Prostate gland (tissue), 2 donors: ENCODE results near the gene MAD1L1.
"Not testable (repeated sequence)": the region's sequence is repeated elsewhere in the genome, so short reads cannot be mapped to it uniquely, and the experiment has no call there.

Experiments
- POLR2A ChIP-seq: fragments of 450-650 bp; IDR thresholded peaks from one replicate; pipeline ENCODE4 v1.6.1; 2016; ENCODE audit warnings: antibody characterized with exemption, mild to moderate bottlenecking
- POLR2AphosphoS5 ChIP-seq: sonication (generic); formaldehyde crosslinking; IDR thresholded peaks from one replicate; pipeline ENCODE4 v1.6.1; 2017; ENCODE audit warnings: antibody characterized with exemption
- TF ChIP-seq, protein P1 (sequence below), 4 experiments: fragments of 200-600 bp in 2 of 4; fragments of 450-650 bp in 2 of 4; sonication (generic) in 2 of 4; IDR thresholded peaks; 1 replicate in 3 of 4; 2 replicates in 1 of 4; pipeline ENCODE4 v1.5.1; 2016 to 2019; ENCODE audit warnings: antibody characterized with exemption in 4 of 4, mild to moderate bottlenecking in 2 of 4, moderate library complexity in 2 of 4

DNA sequence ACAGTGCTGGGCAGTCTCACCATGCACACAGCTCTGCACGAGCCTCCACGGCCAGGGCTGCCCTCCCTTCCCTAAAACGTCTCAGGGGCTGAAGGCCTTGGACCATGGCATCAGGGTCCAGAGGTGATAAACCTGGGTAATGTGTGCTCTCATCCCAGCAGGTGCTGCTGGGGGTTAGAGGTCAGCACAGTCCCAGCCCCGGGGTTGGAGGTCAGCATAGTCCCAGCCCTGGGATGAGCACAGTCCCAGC, 407.2 kb downstream of the MAD1L1 start:
- TF ChIP-seq POLR2A, POLR2AphosphoS5: not testable (repeated sequence)
- TF ChIP-seq, protein P1, sequence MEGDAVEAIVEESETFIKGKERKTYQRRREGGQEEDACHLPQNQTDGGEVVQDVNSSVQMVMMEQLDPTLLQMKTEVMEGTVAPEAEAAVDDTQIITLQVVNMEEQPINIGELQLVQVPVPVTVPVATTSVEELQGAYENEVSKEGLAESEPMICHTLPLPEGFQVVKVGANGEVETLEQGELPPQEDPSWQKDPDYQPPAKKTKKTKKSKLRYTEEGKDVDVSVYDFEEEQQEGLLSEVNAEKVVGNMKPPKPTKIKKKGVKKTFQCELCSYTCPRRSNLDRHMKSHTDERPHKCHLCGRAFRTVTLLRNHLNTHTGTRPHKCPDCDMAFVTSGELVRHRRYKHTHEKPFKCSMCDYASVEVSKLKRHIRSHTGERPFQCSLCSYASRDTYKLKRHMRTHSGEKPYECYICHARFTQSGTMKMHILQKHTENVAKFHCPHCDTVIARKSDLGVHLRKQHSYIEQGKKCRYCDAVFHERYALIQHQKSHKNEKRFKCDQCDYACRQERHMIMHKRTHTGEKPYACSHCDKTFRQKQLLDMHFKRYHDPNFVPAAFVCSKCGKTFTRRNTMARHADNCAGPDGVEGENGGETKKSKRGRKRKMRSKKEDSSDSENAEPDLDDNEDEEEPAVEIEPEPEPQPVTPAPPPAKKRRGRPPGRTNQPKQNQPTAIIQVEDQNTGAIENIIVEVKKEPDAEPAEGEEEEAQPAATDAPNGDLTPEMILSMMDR (IDR thresholded peaks at IDR 0.05) = not testable (repeated sequence)
